OCI-LY7 (cell line): ENCODE measurements around the gene RNF146. TPM values are rescaled to one million over a fixed set of nuclear protein-coding genes. Genes with fewer than 3 reads are reported as not detected.

ENCODE experiments used
- BruUV-seq: library from RNA; stranded (reverse); fragments of 400-500 nt; replicated peaks from 2 replicates; lab custom pipeline; 2021; lab: Mats Ljungman, UMichigan
- CTCF ChIA-PET: fragments of 300-600 bp; sonication (Branson Sonifier 250); formaldehyde crosslinking; loops from one replicate; lab custom pipeline; 2022; ENCODE audit warnings: antibody characterized with exemption; ENCODE audit not compliant: unreplicated experiment; lab: Charles Lee
- POLR2A ChIA-PET: fragments of 300-600 bp; sonication (Branson Sonifier 250); formaldehyde crosslinking; loops from one replicate; lab custom pipeline; 2022; ENCODE audit warnings: antibody characterized with exemption; lab: Charles Lee
- DNase-seq: peaks from one replicate; pipeline ENCODE4 v3.0.0-alpha.2; 2015; ENCODE audit warnings: low spot score
- H2AFZ ChIP-seq: fragments of 200-600 bp; sonication (generic), shearing (Covaris generic); 2 replicates; pipeline ENCODE4 v1.6.1; 2014; ENCODE audit warnings: mild to moderate bottlenecking, antibody characterized with exemption, low read length, moderate library complexity
- H3K27ac ChIP-seq: fragments of 200-600 bp; sonication (generic); 2 replicates; pipeline ENCODE4 v1.5.1; 2014; ENCODE audit warnings: mixed run types, low read depth, mild to moderate bottlenecking, moderate library complexity, low read length, inconsistent platforms; ENCODE audit not compliant: poor library complexity, severe bottlenecking
- H3K36me3 ChIP-seq: fragments of 200-600 bp; sonication (generic); 2 replicates; pipeline ENCODE4 v1.6.1; 2014; ENCODE audit warnings: mild to moderate bottlenecking, antibody characterized with exemption, low read length, moderate library complexity, mixed read lengths; ENCODE audit not compliant: insufficient read depth
- H3K4me1 ChIP-seq: fragments of 200-600 bp; sonication (generic); 2 replicates; pipeline ENCODE4 v1.5.1; 2014; ENCODE audit warnings: mild to moderate bottlenecking, low read length; ENCODE audit not compliant: insufficient read depth, poor library complexity, severe bottlenecking
- H3K4me2 ChIP-seq: fragments of 200-600 bp; sonication (generic); 2 replicates; pipeline ENCODE4 v1.6.1; 2014; ENCODE audit warnings: mild to moderate bottlenecking, low read length
- H3K4me3 ChIP-seq: fragments of 200-600 bp; sonication (generic); 2 replicates; pipeline ENCODE4 v1.5.1; 2014; ENCODE audit warnings: mild to moderate bottlenecking, low read depth, low read length; ENCODE audit not compliant: poor library complexity, severe bottlenecking
- H3K79me2 ChIP-seq: fragments of 200-600 bp; sonication (generic); 2 replicates; pipeline ENCODE4 v1.6.1; 2016; ENCODE audit warnings: low read depth, mild to moderate bottlenecking, low read length, moderate library complexity, mixed read lengths; ENCODE audit not compliant: insufficient read depth
- H3K9me2 ChIP-seq: fragments of 200-600 bp; sonication (generic); 2 replicates; pipeline ENCODE4 v1.6.1; 2016; ENCODE audit warnings: mild to moderate bottlenecking, low read length, mixed read lengths; ENCODE audit not compliant: insufficient read depth
- H3K9me3 ChIP-seq: fragments of 200-600 bp; sonication (generic); 2 replicates; pipeline ENCODE4 v1.6.1; 2014; ENCODE audit warnings: mild to moderate bottlenecking, mixed run types, low read length, mixed read lengths
- H4K20me1 ChIP-seq: fragments of 200-600 bp; sonication (generic); 2 replicates; pipeline ENCODE4 v1.6.1; 2014; ENCODE audit warnings: mild to moderate bottlenecking, antibody characterized with exemption, low read length, moderate library complexity, mixed read lengths; ENCODE audit not compliant: insufficient read depth
- CTCF ChIP-seq: fragments of 200-600 bp; sonication (generic); conservative IDR thresholded peaks from 2 replicates; pipeline ENCODE4 v1.5.1; 2014; ENCODE audit warnings: mild to moderate bottlenecking, antibody characterized with exemption, low read length, moderate library complexity, mixed read lengths
- EZH2phosphoT487 ChIP-seq: fragments of 200-600 bp; sonication (generic); IDR thresholded peaks from 2 replicates; pipeline ENCODE4 v1.6.1; 2018; ENCODE audit warnings: low read depth, borderline replicate concordance, mild to moderate bottlenecking, mixed run types, antibody characterized with exemption, low read length, moderate library complexity, mixed read lengths
- intact Hi-C: fragments of 100-400 bp; cut with micrococcal nuclease; formaldehyde crosslinking; loops from one replicate; pipeline ENCODE4 v1.10.0; 2022; ENCODE audit not compliant: unreplicated experiment
- total RNA-seq, 2 experiments: library from RNA; depleted of rRNA in 1 of 2; stranded (reverse); fragments of >200 nt in 1 of 2; shearing (Covaris generic) in 1 of 2; gene quantifications; 2 replicates each; pipeline ENCODE4 v1.2.3, GENCODE V29; 2014 to 2022

The RNF146 gene
- total RNA-seq, 2 experiments from 2014 or later: 11.1 to 26.3 TPM

GRCh38 chr6:127277878-127278843 is 11.5 kb downstream of the RNF146 start:
- H3K4me3 ChIP-seq: no peak overlapping the region
- no TSS peak for BruUV-seq
- H3K4me1 ChIP-seq: no peaks in the 10 kb centered on the region
- H3K4me2 ChIP-seq: no peak overlapping the region
- no peak overlapping the region for H3K27ac ChIP-seq
- intact Hi-C loops: no loop called here
- DNase-seq: no peak
- POLR2A ChIA-PET: interaction anchor here (1.4 to 1.5 kb wide), 2 partner anchors 13 to 23 kb away, joined by 4 to 6 read pairs; no protein-coding TSS in a partner anchor
- CTCF ChIA-PET: no interaction called here
- H3K9me2 ChIP-seq: no peaks in the 10 kb centered on the region
- peaks cover 13% of the 10 kb centered on the region; the same call in 1 of the 2 replicates for H3K36me3 ChIP-seq
- no peaks in the 10 kb centered on the region for H4K20me1 ChIP-seq
- H3K9me3 ChIP-seq: no peaks in the 10 kb centered on the region
- no peaks in the 10 kb centered on the region for H3K79me2 ChIP-seq
- no peak overlapping the region for H2AFZ ChIP-seq
- TF ChIP-seq EZH2phosphoT487 (no peak), CTCF (no peak)

GRCh38 chr6:127279815-127280214 is 13.2 kb downstream of the RNF146 start:
- H4K20me1 ChIP-seq: no peaks in the 10 kb centered on the region
- no peak overlapping the region for H3K4me3 ChIP-seq
- no peaks in the 10 kb centered on the region for H3K9me3 ChIP-seq
- H3K9me2 ChIP-seq: no peaks in the 10 kb centered on the region
- H2AFZ ChIP-seq: no peak overlapping the region
- CTCF ChIA-PET: no interaction called here
- TF ChIP-seq EZH2phosphoT487 (no peak), CTCF (no peak)
- intact Hi-C loops: no loop called here
- no peaks in the 10 kb centered on the region for H3K79me2 ChIP-seq
- peaks cover 28% of the 10 kb centered on the region; the same call in 1 of the 2 replicates for H3K36me3 ChIP-seq
- BruUV-seq: no TSS peak
- POLR2A ChIA-PET: interaction anchor here (1.0 to 1.5 kb wide), 5 partner anchors 10 to 21 kb away, joined by 3 to 6 read pairs (median 4); no protein-coding TSS in a partner anchor
- DNase-seq: no peak
- no peak overlapping the region for H3K27ac ChIP-seq
- no peak overlapping the region for H3K4me2 ChIP-seq
- H3K4me1 ChIP-seq: no peaks in the 10 kb centered on the region
